Mesendoderm (in vitro differentiated cells): ENCODE results near the gene AK5.
A peak's percentile ranks its signal among the peaks of the same experiment; 100 is the strongest.

Experiments used
- DNase-seq: peaks from one replicate; pipeline ENCODE4 v3.0.0; 2013
- H2AK5ac ChIP-seq: 2 replicates; pipeline ENCODE4 v1.6.1; 2013; ENCODE audit warnings: low read length, inconsistent platforms
- H2BK120ac ChIP-seq: 2 replicates; pipeline ENCODE4 v1.6.1; 2013; ENCODE audit warnings: low read depth, mild to moderate bottlenecking, low read length, moderate library complexity, mixed read lengths
- H2BK15ac ChIP-seq: replicated peaks from 2 replicates; pipeline ENCODE4 v1.6.1; 2013; ENCODE audit warnings: low read depth, mild to moderate bottlenecking, moderate library complexity
- H2BK5ac ChIP-seq: 2 replicates; pipeline ENCODE4 v1.6.1; 2013; ENCODE audit warnings: low read length, inconsistent platforms
- H3K18ac ChIP-seq: 2 replicates; pipeline ENCODE4 v1.6.1; 2013; ENCODE audit warnings: mild to moderate bottlenecking, low read length, mixed read lengths
- H3K23ac ChIP-seq: one replicate; pipeline ENCODE4 v1.6.1; 2013; ENCODE audit warnings: low read length
- H3K27ac ChIP-seq: 2 replicates; pipeline ENCODE4 v1.5.1; 2013; ENCODE audit warnings: low read depth, mild to moderate bottlenecking, inconsistent platforms, low read length, moderate library complexity
- H3K27me3 ChIP-seq: 2 replicates; pipeline ENCODE4 v1.6.1; 2013; ENCODE audit warnings: low read length, control low read depth, mild to moderate bottlenecking, inconsistent platforms; ENCODE audit not compliant: insufficient read depth, poor library complexity
- H3K36me3 ChIP-seq: 2 replicates; pipeline ENCODE4 v1.6.1; 2013; ENCODE audit warnings: low read length, inconsistent platforms; ENCODE audit not compliant: control insufficient read depth, insufficient read depth
- H3K4ac ChIP-seq: one replicate; pipeline ENCODE4 v1.6.1; 2013; ENCODE audit warnings: low read depth, mild to moderate bottlenecking, low read length, moderate library complexity
- H3K4me1 ChIP-seq: 2 replicates; pipeline ENCODE4 v1.6.1; 2013; ENCODE audit warnings: low read depth, low read length, inconsistent platforms; ENCODE audit not compliant: control insufficient read depth
- H3K4me2 ChIP-seq: 2 replicates; pipeline ENCODE4 v1.6.1; 2013; ENCODE audit warnings: low read length
- H3K4me3 ChIP-seq: 2 replicates; pipeline ENCODE4 v1.5.1; 2013; ENCODE audit warnings: mild to moderate bottlenecking, low read length
- H3K56ac ChIP-seq: one replicate; pipeline ENCODE4 v1.6.1; 2013; ENCODE audit warnings: low read length
- H3K79me1 ChIP-seq: 2 replicates; pipeline ENCODE4 v1.6.1; 2013; ENCODE audit warnings: low read length, inconsistent platforms
- H3K79me2 ChIP-seq: 2 replicates; pipeline ENCODE4 v1.6.1; 2013; ENCODE audit warnings: mild to moderate bottlenecking, low read length; ENCODE audit not compliant: control insufficient read depth, insufficient read depth
- H3K9ac ChIP-seq: 2 replicates; pipeline ENCODE4 v1.6.1; 2013; ENCODE audit warnings: low read length, inconsistent platforms
- H4K5ac ChIP-seq: one replicate; pipeline ENCODE4 v1.6.1; 2013; ENCODE audit warnings: low read length
- H4K8ac ChIP-seq: one replicate; pipeline ENCODE4 v1.6.1; 2013; ENCODE audit warnings: low read depth, mild to moderate bottlenecking, control low read depth, low read length, moderate library complexity
- WGBS: extraction: QIAGEN DNeasy Blood & Tissue Kit; methylation state at CpG from one replicate; pipeline ENCODE4 v1.1.7; 2013; ENCODE audit warnings: low lambda C conversion rate, missing lambda C conversion rate; ENCODE audit not compliant: insufficient coverage; ENCODE audit errors: extremely low coverage; 5-methylcytosine and 5-hydroxymethylcytosine counted together

The AK5 gene

DNA sequence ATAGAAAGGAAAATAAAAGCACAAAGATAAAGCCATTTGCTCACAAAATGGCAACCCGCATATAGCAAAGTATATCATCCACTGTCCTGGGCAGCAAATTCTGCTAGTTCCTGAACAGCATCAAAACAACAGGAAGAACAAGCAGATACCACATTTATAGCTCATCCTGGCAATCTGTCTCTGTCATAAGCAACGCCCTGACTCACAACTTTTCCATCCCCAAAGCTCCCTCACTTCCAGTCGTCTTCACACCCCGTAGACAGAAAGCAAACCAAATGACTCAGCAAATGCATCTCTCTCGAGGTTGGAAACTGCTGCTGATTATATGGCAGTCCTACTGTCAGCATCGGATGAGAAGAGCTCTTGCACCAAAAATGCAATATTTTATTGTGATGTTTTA lies 65.8 kb downstream of the AK5 start:
- DNase-seq, result peak; percentile 69
- Histone ChIP-seq H3K18ac (no peak overlapping the region), H3K23ac (no peak overlapping the region), H4K8ac (no peak overlapping the region), H3K27ac (no peak overlapping the region), H3K4me3 (no peak overlapping the region), H2BK120ac (no peak overlapping the region), H2BK15ac (no peak overlapping the region), H2BK5ac (no peak overlapping the region), H2AK5ac (no peak overlapping the region), H4K5ac (no peak overlapping the region), H3K9ac (no peak overlapping the region), H3K4me2 (no peak overlapping the region), H3K4ac (no peak overlapping the region), H3K36me3 (no peaks in the 10 kb centered on the region), H3K79me2 (no peaks in the 10 kb centered on the region), H3K79me1 (no peaks in the 10 kb centered on the region), H3K27me3 (no peaks in the 10 kb centered on the region), H3K4me1 (no peaks in the 10 kb centered on the region), H3K56ac (no peak overlapping the region)
- WGBS, result no CpG with 5 or more reads among the region's 6 CpGs

DNA sequence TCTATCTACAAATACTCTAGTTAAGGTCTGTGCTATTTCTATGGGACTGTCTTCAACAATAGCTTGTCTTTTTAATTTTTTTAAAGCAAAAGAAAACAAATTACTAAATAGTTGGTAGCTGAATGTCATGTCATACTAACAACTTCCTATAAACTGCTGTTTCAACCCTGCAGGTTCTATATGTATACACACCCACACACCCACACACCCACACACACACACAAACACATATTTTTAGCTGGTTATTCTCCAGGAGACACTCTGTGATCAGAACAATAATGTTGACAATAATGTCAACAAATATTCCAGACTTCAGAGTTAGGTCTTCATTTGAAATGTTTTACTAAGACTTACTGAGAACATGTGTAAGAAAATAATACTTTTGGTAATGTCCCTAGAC lies 66.7 kb downstream of the AK5 start:
- Histone ChIP-seq H3K4me3 (no peak overlapping the region), H3K27me3 (no peaks in the 10 kb centered on the region), H2AK5ac (no peak overlapping the region), H3K79me1 (no peaks in the 10 kb centered on the region), H3K9ac (no peak overlapping the region), H3K4ac (no peak overlapping the region), H2BK5ac (no peak overlapping the region), H3K4me1 (no peaks in the 10 kb centered on the region), H3K18ac (no peak overlapping the region), H2BK15ac (no peak overlapping the region), H3K27ac (no peak overlapping the region), H3K23ac (no peak overlapping the region), H4K8ac (no peak overlapping the region), H3K4me2 (no peak overlapping the region), H2BK120ac (no peak overlapping the region), H3K36me3 (no peaks in the 10 kb centered on the region), H3K79me2 (no peaks in the 10 kb centered on the region), H4K5ac (no peak overlapping the region), H3K56ac (no peak overlapping the region)
- DNase-seq, result no peak

DNA sequence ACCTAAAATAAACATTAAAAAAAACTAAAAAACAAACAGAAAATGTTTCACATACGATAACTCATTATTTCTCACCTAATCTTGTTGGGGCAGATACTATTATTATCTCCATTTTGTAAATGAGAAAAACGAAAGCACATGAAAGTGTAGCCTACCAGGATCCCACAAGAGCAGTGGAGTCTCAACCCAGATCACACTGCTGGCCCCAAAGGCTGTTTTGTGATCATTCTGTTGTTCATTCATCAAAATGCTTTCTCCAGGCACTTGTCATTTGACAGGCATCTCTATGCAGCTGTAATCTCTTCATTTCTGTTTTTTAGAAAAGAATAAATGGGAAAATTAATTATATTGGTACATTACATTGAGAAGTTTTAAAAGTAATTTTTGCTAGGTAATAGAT lies 67.5 kb downstream of the AK5 start:
- Histone ChIP-seq H3K56ac (no peak overlapping the region), H3K18ac (no peak overlapping the region), H4K8ac (no peak overlapping the region), H3K79me1 (no peaks in the 10 kb centered on the region), H3K4ac (no peak overlapping the region), H3K27ac (no peak overlapping the region), H3K9ac (no peak overlapping the region), H2BK5ac (no peak overlapping the region), H3K4me2 (no peak overlapping the region), H3K23ac (no peak overlapping the region), H3K79me2 (no peaks in the 10 kb centered on the region), H2BK120ac (no peak overlapping the region), H2AK5ac (no peak overlapping the region), H3K36me3 (no peaks in the 10 kb centered on the region), H3K27me3 (no peaks in the 10 kb centered on the region), H2BK15ac (no peak overlapping the region), H3K4me3 (no peak overlapping the region), H3K4me1 (no peaks in the 10 kb centered on the region), H4K5ac (no peak overlapping the region)
- WGBS, result 86% methylated on average over 1 of the region's 2 CpGs
- no peak for DNase-seq

DNA sequence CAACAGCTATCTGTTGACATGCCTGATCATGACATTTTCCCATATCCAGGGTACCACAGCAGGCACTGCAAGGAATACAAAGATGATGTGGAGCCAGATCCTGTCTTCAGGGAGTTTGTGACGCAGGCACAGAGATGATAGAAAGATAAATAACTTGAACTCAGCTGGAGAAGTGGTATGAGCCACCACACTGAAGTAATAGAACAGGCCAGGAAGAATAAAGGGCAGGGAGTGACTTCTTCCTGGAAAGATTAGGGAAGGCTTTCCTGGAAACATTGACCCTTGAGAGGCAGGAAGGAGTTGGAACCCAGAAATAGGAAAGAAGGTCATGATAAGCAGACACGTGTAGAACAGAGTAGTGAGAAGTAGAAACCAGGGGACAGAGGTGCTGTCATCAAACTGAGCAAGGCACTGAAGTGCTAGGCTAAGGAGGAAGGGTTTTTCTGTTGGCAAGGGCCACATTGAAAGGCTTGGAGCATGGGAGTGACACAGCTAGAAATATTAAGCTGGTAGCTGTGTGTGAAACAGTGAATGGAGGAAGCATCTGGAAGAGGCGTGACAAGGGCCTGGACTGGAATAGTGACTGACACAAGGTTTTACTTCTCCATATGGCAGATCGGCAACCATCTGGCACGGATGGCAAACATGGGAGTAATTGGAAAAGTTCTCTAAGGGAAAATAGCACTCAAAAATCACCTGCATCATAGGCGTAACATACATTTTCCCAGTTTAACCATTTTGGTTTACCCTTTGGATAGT lies 68.4 kb downstream of the AK5 start:
- Histone ChIP-seq H3K79me2 (no peaks in the 10 kb centered on the region), H3K23ac (no peak overlapping the region)
- WGBS, result no CpG with 5 or more reads among the region's 6 CpGs

DNA sequence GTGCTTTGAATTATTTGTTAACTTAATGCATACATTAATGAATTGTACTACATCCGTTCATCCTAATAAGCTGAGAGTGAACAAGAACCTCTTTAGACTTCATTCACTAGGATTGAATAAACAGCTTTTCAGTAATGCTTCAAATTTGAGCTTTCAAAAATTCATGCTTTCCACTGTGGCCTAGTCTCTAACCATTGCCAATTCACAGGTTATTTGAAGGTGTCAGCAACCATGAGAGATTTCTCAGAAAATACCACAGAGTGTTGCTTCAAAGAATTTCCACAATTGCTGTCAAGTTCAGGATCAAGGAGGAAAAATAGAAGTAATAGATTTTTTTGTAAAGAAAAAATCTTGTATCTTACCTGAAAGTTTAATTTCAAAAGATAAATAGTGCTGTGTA lies 72.7 kb downstream of the AK5 start:
- H4K5ac ChIP-seq, result no peak overlapping the region
- no peaks in the 10 kb centered on the region for H3K79me2 ChIP-seq
- H3K27ac ChIP-seq, result no peak overlapping the region
- H3K9ac ChIP-seq, result no peak overlapping the region
- H3K18ac ChIP-seq, result no peak overlapping the region
- no peak overlapping the region for H4K8ac ChIP-seq
- H2BK15ac ChIP-seq, result no peak overlapping the region
- H2AK5ac ChIP-seq, result no peak overlapping the region
- H3K4me1 ChIP-seq, result no peaks in the 10 kb centered on the region
- no peak overlapping the region for H3K4me2 ChIP-seq
- WGBS, result no CpG with 5 or more reads among the region's 1 CpG
- H3K56ac ChIP-seq, result no peak overlapping the region
- DNase-seq, result no peak
- H3K36me3 ChIP-seq, result no peaks in the 10 kb centered on the region
- no peak overlapping the region for H2BK120ac ChIP-seq
- no peak overlapping the region for H3K4ac ChIP-seq
- no peaks in the 10 kb centered on the region for H3K79me1 ChIP-seq
- no peak overlapping the region for H3K23ac ChIP-seq
- no peak overlapping the region for H3K4me3 ChIP-seq
- H3K27me3 ChIP-seq, result no peaks in the 10 kb centered on the region
- no peak overlapping the region for H2BK5ac ChIP-seq

More for the DNA sequence above, 68.4 kb downstream of the AK5 start:
- no peak for DNase-seq
- no peak overlapping the region for H2BK120ac ChIP-seq
- no peaks in the 10 kb centered on the region for H3K36me3 ChIP-seq
- no peak overlapping the region for H2BK15ac ChIP-seq
- no peak overlapping the region for H3K9ac ChIP-seq
- no peak overlapping the region for H2AK5ac ChIP-seq
- H3K56ac ChIP-seq, result no peak overlapping the region
- no peaks in the 10 kb centered on the region for H3K79me1 ChIP-seq
- H3K4ac ChIP-seq, result no peak overlapping the region
- H3K4me2 ChIP-seq, result no peak overlapping the region
- no peaks in the 10 kb centered on the region for H3K27me3 ChIP-seq
- no peak overlapping the region for H3K18ac ChIP-seq
- no peak overlapping the region for H3K27ac ChIP-seq
- H3K4me1 ChIP-seq, result no peaks in the 10 kb centered on the region
- H4K5ac ChIP-seq, result no peak overlapping the region
- H3K4me3 ChIP-seq, result no peak overlapping the region
- no peak overlapping the region for H4K8ac ChIP-seq
- H2BK5ac ChIP-seq, result no peak overlapping the region

DNA sequence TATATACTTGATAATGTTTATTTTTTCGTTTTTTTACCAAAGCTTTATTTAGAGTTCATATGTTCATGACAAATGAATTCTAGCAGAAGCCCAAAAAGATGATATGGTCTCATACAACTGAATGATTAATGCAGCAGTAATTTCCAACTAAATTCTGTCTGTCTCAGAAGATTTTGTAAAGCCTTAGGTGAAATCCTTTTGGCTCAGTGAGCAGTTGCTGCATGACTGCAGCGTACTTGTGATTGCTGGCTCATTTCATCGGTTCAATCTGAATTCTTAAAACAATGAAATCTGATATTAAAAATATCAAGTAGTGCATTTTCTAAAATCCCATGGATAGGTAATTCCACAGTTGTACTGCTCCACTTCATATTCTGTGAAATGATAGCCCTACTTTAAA lies 73.2 kb downstream of the AK5 start:
- Histone ChIP-seq H3K4ac (no peak overlapping the region), H3K79me2 (no peaks in the 10 kb centered on the region), H3K4me1 (no peaks in the 10 kb centered on the region), H3K27ac (no peak overlapping the region), H3K4me2 (no peak overlapping the region), H4K5ac (no peak overlapping the region), H3K18ac (no peak overlapping the region), H3K36me3 (no peaks in the 10 kb centered on the region), H2BK15ac (no peak overlapping the region), H2AK5ac (no peak overlapping the region), H4K8ac (no peak overlapping the region), H3K4me3 (no peak overlapping the region), H3K23ac (no peak overlapping the region), H3K9ac (no peak overlapping the region), H2BK120ac (no peak overlapping the region), H2BK5ac (no peak overlapping the region), H3K79me1 (no peaks in the 10 kb centered on the region), H3K27me3 (no peaks in the 10 kb centered on the region), H3K56ac (no peak overlapping the region)
- no peak for DNase-seq
- WGBS, result no CpG with 5 or more reads among the region's 3 CpGs
